MM.1S (cell line): ENCODE measurements around the gene POLR3C.

Source experiments
- DNase-seq: peaks from one replicate; pipeline ENCODE4 v3.0.0-alpha.2; 2015
- H2AFZ ChIP-seq: fragments of 300-600 bp; sonication (generic); 2 replicates; pipeline ENCODE4 v1.6.0; 2016; ENCODE audit warnings: antibody characterized with exemption, low read length
- H3F3A ChIP-seq: fragments of 300-600 bp; sonication (generic); 2 replicates; pipeline ENCODE4 v1.6.1; 2016; ENCODE audit warnings: mild to moderate bottlenecking, antibody characterized with exemption, low read length, moderate library complexity, mixed read lengths; ENCODE audit not compliant: insufficient read depth
- H3K27ac ChIP-seq: fragments of 300-600 bp; sonication (generic); 2 replicates; pipeline ENCODE4 v1.5.1; 2016; ENCODE audit warnings: mild to moderate bottlenecking, low read length
- H3K27me3 ChIP-seq: fragments of 300-600 bp; sonication (generic); replicated peaks from 2 replicates; pipeline ENCODE4 v1.6.0; 2016; ENCODE audit warnings: low read length; ENCODE audit not compliant: insufficient read depth
- H3K36me3 ChIP-seq: fragments of 300-600 bp; sonication (generic); replicated peaks from 2 replicates; pipeline ENCODE4 v1.6.1; 2016; ENCODE audit warnings: mild to moderate bottlenecking, low read length, mixed read lengths; ENCODE audit not compliant: insufficient read depth
- H3K4me1 ChIP-seq: fragments of 300-600 bp; sonication (generic); 2 replicates; pipeline ENCODE4 v1.6.1; 2016; ENCODE audit warnings: low read length, mixed read lengths
- H3K4me2 ChIP-seq: fragments of 300-600 bp; sonication (generic); 2 replicates; pipeline ENCODE4 v1.6.0; 2016; ENCODE audit warnings: low read depth, low read length
- H3K4me3 ChIP-seq: fragments of 300-600 bp; sonication (generic); 2 replicates; pipeline ENCODE4 v1.5.1; 2016; ENCODE audit warnings: low read length, mixed read lengths
- H3K79me2 ChIP-seq: fragments of 300-600 bp; sonication (generic); 2 replicates; pipeline ENCODE4 v1.6.1; 2016; ENCODE audit warnings: mixed run types, low read length, mixed read lengths
- H3K9ac ChIP-seq: fragments of 300-600 bp; sonication (generic); 2 replicates; pipeline ENCODE4 v1.6.1; 2016; ENCODE audit warnings: low read length, mixed read lengths
- H3K9me2 ChIP-seq: fragments of 300-600 bp; sonication (generic); replicated peaks from 2 replicates; pipeline ENCODE4 v1.6.1; 2016; ENCODE audit warnings: mild to moderate bottlenecking, low read length, mixed read lengths; ENCODE audit not compliant: insufficient read depth
- H3K9me3 ChIP-seq: fragments of 300-600 bp; sonication (generic); replicated peaks from 2 replicates; pipeline ENCODE4 v1.6.1; 2016; ENCODE audit warnings: mild to moderate bottlenecking, low read length, mixed read lengths; ENCODE audit not compliant: insufficient read depth
- H4K20me1 ChIP-seq: fragments of 300-600 bp; sonication (generic); 2 replicates; pipeline ENCODE4 v1.6.1; 2016; ENCODE audit warnings: mild to moderate bottlenecking, low read length, moderate library complexity, mixed read lengths; ENCODE audit not compliant: insufficient read depth
- CTCF ChIP-seq: fragments of 300-600 bp; sonication (generic); IDR thresholded peaks from 2 replicates; pipeline ENCODE4 v1.5.1; 2016; ENCODE audit warnings: antibody characterized with exemption, low read length, mixed read lengths
- EZH2 ChIP-seq: fragments of 300-600 bp; sonication (generic); optimal IDR thresholded peaks from 2 replicates; pipeline ENCODE3; 2017; ENCODE audit warnings: low read depth, mild to moderate bottlenecking, antibody characterized with exemption, low read length, mixed read lengths
- EZH2phosphoT487 ChIP-seq: fragments of 300-600 bp; sonication (generic); IDR thresholded peaks from 2 replicates; pipeline ENCODE4 v1.6.1; 2018; ENCODE audit warnings: antibody characterized with exemption, low read length

Gene POLR3C

GRCh38 chr1:145887631-145888030, 63.6 kb downstream of the POLR3C start:
- H3K36me3 ChIP-seq = no peaks in the 10 kb centered on the region
- no peak overlapping the region for H3K4me2 ChIP-seq
- no peak overlapping the region for H3K4me3 ChIP-seq
- no peak overlapping the region for H3K9ac ChIP-seq
- 0 out of 2 replicates have a peak, but pooled peaks cover 4% of the 10 kb centered on the region for H3K4me1 ChIP-seq
- no peak overlapping the region for H2AFZ ChIP-seq
- no peaks in the 10 kb centered on the region for H3F3A ChIP-seq
- no peak for DNase-seq
- H3K27me3 ChIP-seq = peaks cover 21% of the 10 kb centered on the region
- no peaks in the 10 kb centered on the region for H4K20me1 ChIP-seq
- no peak overlapping the region for H3K27ac ChIP-seq
- H3K9me3 ChIP-seq = no peaks in the 10 kb centered on the region
- H3K9me2 ChIP-seq = no peaks in the 10 kb centered on the region
- no peaks in the 10 kb centered on the region for H3K79me2 ChIP-seq
- TF ChIP-seq CTCF = no peak
- TF ChIP-seq EZH2phosphoT487 = no peak
- TF ChIP-seq EZH2 = no peak

- H3K9ac ChIP-seq = no peak overlapping the region
- H3K9me2 ChIP-seq = no peaks in the 10 kb centered on the region
- no peak for TF ChIP-seq EZH2phosphoT487
- H2AFZ ChIP-seq = no peak overlapping the region
- no peak for DNase-seq
- H3K9me3 ChIP-seq = no peaks in the 10 kb centered on the region
- H3K36me3 ChIP-seq = no peaks in the 10 kb centered on the region
- no peak overlapping the region for H3K4me2 ChIP-seq
- H4K20me1 ChIP-seq = no peaks in the 10 kb centered on the region
- H3K4me1 ChIP-seq = 0 out of 2 replicates have a peak, but pooled peaks cover 4% of the 10 kb centered on the region
- H3K79me2 ChIP-seq = no peaks in the 10 kb centered on the region
- H3K27ac ChIP-seq = no peak overlapping the region
- H3K27me3 ChIP-seq = peaks cover 7% of the 10 kb centered on the region
- no peaks in the 10 kb centered on the region for H3F3A ChIP-seq
- no peak overlapping the region for H3K4me3 ChIP-seq
Observed at GRCh38 chr1:145889722-145890121, 65.7 kb downstream of the POLR3C start.

- H3K36me3 ChIP-seq = no peaks in the 10 kb centered on the region
- H3K4me2 ChIP-seq = no peak overlapping the region
- H3K27ac ChIP-seq = no peak overlapping the region
- H3K9me2 ChIP-seq = no peaks in the 10 kb centered on the region
- no peaks in the 10 kb centered on the region for H3K9me3 ChIP-seq
- H3F3A ChIP-seq = no peaks in the 10 kb centered on the region
- H3K4me1 ChIP-seq = no peaks in the 10 kb centered on the region
- no peak overlapping the region for H3K9ac ChIP-seq
- no peaks in the 10 kb centered on the region for H4K20me1 ChIP-seq
- no peak for DNase-seq
- no peak overlapping the region for H3K4me3 ChIP-seq
- H3K27me3 ChIP-seq = no peaks in the 10 kb centered on the region
- no peaks in the 10 kb centered on the region for H3K79me2 ChIP-seq
- H2AFZ ChIP-seq = no peak overlapping the region
- TF ChIP-seq CTCF (no peak), EZH2phosphoT487 (no peak), EZH2 (no peak)
Observed at GRCh38 chr1:145891143-145891542, 67.1 kb downstream of the POLR3C start.

- H3K4me1 ChIP-seq = no peaks in the 10 kb centered on the region
- H3K36me3 ChIP-seq = no peaks in the 10 kb centered on the region
- no peak overlapping the region for H3K9ac ChIP-seq
- no peaks in the 10 kb centered on the region for H3K79me2 ChIP-seq
- H3F3A ChIP-seq = no peaks in the 10 kb centered on the region
- H3K4me2 ChIP-seq = no peak overlapping the region
- H3K27me3 ChIP-seq = no peaks in the 10 kb centered on the region
- no peaks in the 10 kb centered on the region for H3K9me3 ChIP-seq
- no peaks in the 10 kb centered on the region for H3K9me2 ChIP-seq
- H2AFZ ChIP-seq = 0 out of 2 replicates have a peak overlapping the region, but pooled peaks have one; percentile 0
- H3K4me3 ChIP-seq = no peak overlapping the region
- TF ChIP-seq EZH2phosphoT487 (no peak), EZH2 (no peak), CTCF (peak; percentile 90)
- DNase-seq = peak; percentile 61
- H3K27ac ChIP-seq = no peak overlapping the region
- H4K20me1 ChIP-seq = no peaks in the 10 kb centered on the region
Observed at GRCh38 chr1:145891587-145892485, 67.8 kb downstream of the POLR3C start.
